Stimulated activated CD4-positive, alpha-beta T cell treated with anti-CD3 and anti-CD28 coated beads, Interleukin-2, amount 100 ng/mL, for 24 hours (primary cell): ENCODE data around the gene CCDC47.

Experiments used
- DNase-seq, 2 donors: peaks; one replicate each; pipeline ENCODE4 v3.0.0-alpha.2; 2020

Gene CCDC47

DNA sequence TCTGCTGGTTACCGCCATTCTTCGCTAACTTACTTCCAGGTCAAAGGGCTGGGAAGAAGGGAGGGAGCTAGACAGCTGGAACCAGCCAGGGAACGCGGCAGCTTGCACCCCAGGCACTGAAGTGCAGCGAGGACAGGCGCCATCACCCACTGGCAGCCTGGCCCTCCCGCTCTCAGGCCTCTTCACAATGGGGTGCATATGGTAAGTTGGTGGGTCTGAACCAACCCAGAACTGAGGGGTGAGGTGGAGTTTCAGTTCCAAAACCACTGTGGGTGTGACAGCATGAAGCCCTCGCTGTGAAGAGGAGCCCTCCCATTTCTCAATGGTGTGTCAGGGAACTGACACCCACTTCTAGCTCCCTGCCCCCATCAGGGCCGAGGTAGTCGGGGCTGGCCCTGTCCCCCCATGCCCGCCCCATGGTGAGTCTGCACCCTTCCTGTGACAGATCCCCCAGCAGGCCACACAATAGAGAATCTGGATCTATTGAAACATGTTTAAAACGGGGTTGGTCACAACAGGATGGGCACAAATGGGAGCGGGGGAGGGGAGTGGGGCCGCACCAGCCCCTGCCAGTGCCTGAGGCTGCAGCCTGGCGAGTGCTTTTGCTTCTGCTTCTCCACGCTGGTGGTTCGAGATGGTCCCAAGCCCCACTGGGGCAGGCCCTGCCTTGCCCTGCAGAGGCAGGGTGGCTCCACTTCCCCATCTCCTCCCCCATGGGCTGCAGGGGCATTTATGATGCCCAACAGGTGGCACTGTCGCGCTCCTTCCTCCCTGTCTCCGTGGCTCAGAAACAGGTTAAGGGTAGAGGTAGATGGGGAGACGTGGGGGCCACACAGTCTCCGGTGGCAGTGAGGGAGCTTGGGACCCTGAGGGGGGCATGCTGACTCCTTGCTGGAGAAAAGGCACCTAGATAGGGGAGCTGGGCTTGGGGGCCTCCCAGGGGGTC lies 75.8 kb downstream of the CCDC47 start:
- peak; percentile 77 to 80 for DNase-seq

- peak in 1 of 2 donors; percentile 47 for DNase-seq
Measured at GRCh38 chr17:63696381-63696961, 76.9 kb downstream of the CCDC47 start.

DNA sequence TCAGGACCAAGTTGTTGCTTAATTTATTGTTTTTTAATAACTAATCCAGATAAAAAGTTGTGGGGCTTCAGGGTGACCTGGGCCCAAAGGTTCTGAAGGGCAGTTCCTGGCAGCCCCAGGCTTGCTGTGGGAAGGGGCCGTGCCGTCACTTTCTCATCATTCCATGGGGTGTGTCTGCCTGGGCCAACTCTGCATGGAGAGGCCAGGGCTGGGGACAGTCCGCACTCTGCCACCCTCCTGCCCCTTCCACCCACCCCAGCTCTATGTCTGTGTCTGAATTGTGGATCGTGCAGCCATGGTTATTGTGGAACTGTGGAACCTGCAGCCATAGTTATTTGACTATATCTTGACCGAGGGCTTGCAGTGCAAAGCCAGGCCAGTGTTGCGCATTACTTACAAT lies 77.5 kb downstream of the CCDC47 start:
- no peak for DNase-seq
